Measurements from ENCODE around the gene SLC44A4. TPM values are rescaled to one million over a fixed set of nuclear protein-coding genes. Genes with fewer than 3 reads are reported as not detected.
A peak's percentile ranks its signal among the peaks of the same experiment; 100 is the strongest.
"Not testable (repeated sequence)": the region's sequence is repeated elsewhere in the genome, so short reads cannot be mapped to it uniquely, and the experiment has no call there.

Gene SLC44A4
- polyA plus RNA-seq, 1 donor from 2014 or later, result not detected

- not testable (repeated sequence) for H3K36me3 Mint-ChIP-seq, H3K9me3 Mint-ChIP-seq, H3K27me3 Mint-ChIP-seq
- H3K27ac Mint-ChIP-seq, result peak overlapping the region in 1 of 3 donors; percentile 54
- H3K4me1 Mint-ChIP-seq, result peaks cover 18 to 30% (median 20%) of the 10 kb centered on the region in 3 donors
- H3K4me3 Mint-ChIP-seq, result peak overlapping the region in 1 of 4 donors; percentile 59
These were observed 39.0 kb downstream of the SLC44A4 start for GRCh38 chr6:31839779-31840126.

- H3K9me3 Mint-ChIP-seq, result no peaks in the 10 kb centered on the region
- H3K4me1 Mint-ChIP-seq, result peaks cover 17 to 31% (median 28%) of the 10 kb centered on the region in 3 donors
- H3K4me3 Mint-ChIP-seq, result peak overlapping the region in 3 of 4 donors; percentile 26 to 76 (median 59)
- H3K27me3 Mint-ChIP-seq, result no peaks in the 10 kb centered on the region
- H3K36me3 Mint-ChIP-seq, result peaks cover 2% of the 10 kb centered on the region
- peak overlapping the region in 2 of 3 donors; percentile 39 to 54 for H3K27ac Mint-ChIP-seq
These were observed 39.8 kb downstream of the SLC44A4 start for GRCh38 chr6:31838968-31839367.

- Mint-ChIP-seq H3K4me1 (peaks cover 18 to 31% (median 28%) of the 10 kb centered on the region in 3 donors), H3K27ac (peak overlapping the region in 2 of 3 donors; percentile 98 to 99), H3K4me3 (peak overlapping the region in 3 of 4 donors; percentile 95 to 97 (median 95))
- H3K27me3 Mint-ChIP-seq, H3K9me3 Mint-ChIP-seq, H3K36me3 Mint-ChIP-seq: not testable (repeated sequence)
These were observed 40.7 kb downstream of the SLC44A4 start for GRCh38 chr6:31838114-31838553.

DNA sequence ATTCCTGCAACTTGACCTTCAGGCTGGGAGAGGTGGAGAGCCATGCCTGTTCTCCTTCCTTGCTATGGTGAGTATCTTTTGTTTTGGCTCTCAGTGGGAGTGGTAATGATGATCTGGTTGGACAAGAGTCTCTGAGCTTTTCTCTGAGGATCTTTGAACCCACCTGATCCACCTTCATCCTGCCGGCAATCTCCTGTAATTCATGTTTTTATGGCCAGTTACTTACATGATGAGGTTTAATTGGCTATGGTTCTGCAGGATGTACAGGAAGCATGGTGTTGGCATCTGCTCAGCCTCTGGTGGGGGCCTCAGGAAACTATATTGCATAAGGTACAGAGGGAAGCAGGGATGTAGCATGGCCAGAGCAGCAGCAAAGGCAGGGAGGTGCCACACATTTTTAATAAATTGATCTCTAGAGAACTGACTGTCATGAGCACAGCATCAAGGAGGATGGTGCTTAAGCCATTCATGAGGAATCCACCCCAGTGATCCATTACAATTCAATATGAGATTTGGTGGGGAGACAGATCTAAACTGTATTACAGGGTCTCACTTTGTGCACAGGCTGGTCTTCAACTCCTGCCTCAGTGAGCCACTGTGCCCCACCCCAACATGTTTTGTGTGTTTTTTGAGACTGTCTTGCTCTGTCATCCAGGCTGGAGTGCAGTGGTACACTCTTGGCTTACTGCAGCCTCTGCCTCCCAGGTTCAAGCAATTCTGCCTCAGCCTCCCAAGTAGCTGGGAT, 41.3 kb downstream of the SLC44A4 start:
- Mint-ChIP-seq H3K27me3 (no peaks in the 10 kb centered on the region), H3K9me3 (no peaks in the 10 kb centered on the region), H3K4me3 (peak overlapping the region; percentile 95 to 98 (median 96)), H3K36me3 (peaks cover 2% of the 10 kb centered on the region), H3K4me1 (peaks cover 22 to 34% (median 34%) of the 10 kb centered on the region in 3 donors), H3K27ac (peak overlapping the region; percentile 98 to 100 (median 99))

- no peaks in the 10 kb centered on the region for H3K9me3 Mint-ChIP-seq
- H3K36me3 Mint-ChIP-seq, result peaks cover 2% of the 10 kb centered on the region
- peak overlapping the region; percentile 98 to 100 (median 99) for H3K27ac Mint-ChIP-seq
- no peaks in the 10 kb centered on the region for H3K27me3 Mint-ChIP-seq
- H3K4me1 Mint-ChIP-seq, result peaks cover 22 to 34% (median 34%) of the 10 kb centered on the region in 3 donors
- H3K4me3 Mint-ChIP-seq, result peak overlapping the region; percentile 95 to 98 (median 96)
These were observed 42.1 kb downstream of the SLC44A4 start for GRCh38 chr6:31836474-31837368.

- H3K27ac Mint-ChIP-seq, result peak overlapping the region; percentile 98 to 100 (median 99)
- H3K27me3 Mint-ChIP-seq, result no peaks in the 10 kb centered on the region
- H3K4me3 Mint-ChIP-seq, result peak overlapping the region; percentile 95 to 98 (median 96)
- peaks cover 23 to 36% (median 34%) of the 10 kb centered on the region in 3 donors for H3K4me1 Mint-ChIP-seq
- H3K9me3 Mint-ChIP-seq, result no peaks in the 10 kb centered on the region
- peaks cover 2% of the 10 kb centered on the region for H3K36me3 Mint-ChIP-seq
These were observed 42.7 kb downstream of the SLC44A4 start for GRCh38 chr6:31836047-31836473.

GRCh38 chr6:31834367-31835250, 44.2 kb downstream of the SLC44A4 start:
- no peaks in the 10 kb centered on the region for H3K9me3 Mint-ChIP-seq
- peak overlapping the region; percentile 98 to 100 (median 99) for H3K27ac Mint-ChIP-seq
- H3K36me3 Mint-ChIP-seq, result peaks cover 2% of the 10 kb centered on the region
- peak overlapping the region; percentile 95 to 98 (median 96) for H3K4me3 Mint-ChIP-seq
- H3K4me1 Mint-ChIP-seq, result peaks cover 30 to 41% (median 40%) of the 10 kb centered on the region in 3 donors
- no peaks in the 10 kb centered on the region for H3K27me3 Mint-ChIP-seq

- Mint-ChIP-seq H3K9me3 (no peaks in the 10 kb centered on the region), H3K36me3 (no peaks in the 10 kb centered on the region), H3K4me1 (peaks cover 22 to 32% (median 30%) of the 10 kb centered on the region in 3 donors), H3K4me3 (peak overlapping the region; percentile 91 to 97 (median 96)), H3K27ac (peak overlapping the region in 1 of 3 donors; percentile 83), H3K27me3 (no peaks in the 10 kb centered on the region)
These were observed 47.2 kb downstream of the SLC44A4 start for GRCh38 chr6:31831350-31832215.

DNA sequence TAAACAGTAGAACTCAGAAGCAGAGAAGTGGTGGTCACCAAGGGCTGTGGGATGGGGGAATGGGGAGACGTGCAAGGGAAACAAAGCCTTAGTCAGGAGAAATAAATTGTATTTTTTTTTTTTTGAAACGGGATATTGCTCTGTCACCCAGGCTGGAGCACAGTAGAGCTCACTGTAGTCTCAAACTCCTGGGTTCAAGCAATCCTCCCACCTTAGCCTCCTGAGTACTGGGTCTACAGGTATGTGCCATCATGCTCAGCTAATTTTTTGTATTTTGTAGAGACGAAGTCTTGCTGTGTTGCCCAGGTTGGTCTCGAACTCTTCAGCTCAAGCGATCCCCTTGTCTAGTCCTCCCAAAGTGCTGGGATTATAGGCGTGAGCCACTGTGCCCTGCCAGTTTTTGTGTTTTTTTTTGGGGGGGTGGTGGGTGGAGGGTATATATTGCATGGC, 47.9 kb downstream of the SLC44A4 start:
- H3K27ac Mint-ChIP-seq, result peak overlapping the region; percentile 82 to 95 (median 83)
- no peaks in the 10 kb centered on the region for H3K27me3 Mint-ChIP-seq
- H3K4me3 Mint-ChIP-seq, result peak overlapping the region; percentile 91 to 97 (median 96)
- peaks cover 17 to 31% (median 23%) of the 10 kb centered on the region in 3 donors for H3K4me1 Mint-ChIP-seq
- H3K36me3 Mint-ChIP-seq, result no peaks in the 10 kb centered on the region
- no peaks in the 10 kb centered on the region for H3K9me3 Mint-ChIP-seq

DNA sequence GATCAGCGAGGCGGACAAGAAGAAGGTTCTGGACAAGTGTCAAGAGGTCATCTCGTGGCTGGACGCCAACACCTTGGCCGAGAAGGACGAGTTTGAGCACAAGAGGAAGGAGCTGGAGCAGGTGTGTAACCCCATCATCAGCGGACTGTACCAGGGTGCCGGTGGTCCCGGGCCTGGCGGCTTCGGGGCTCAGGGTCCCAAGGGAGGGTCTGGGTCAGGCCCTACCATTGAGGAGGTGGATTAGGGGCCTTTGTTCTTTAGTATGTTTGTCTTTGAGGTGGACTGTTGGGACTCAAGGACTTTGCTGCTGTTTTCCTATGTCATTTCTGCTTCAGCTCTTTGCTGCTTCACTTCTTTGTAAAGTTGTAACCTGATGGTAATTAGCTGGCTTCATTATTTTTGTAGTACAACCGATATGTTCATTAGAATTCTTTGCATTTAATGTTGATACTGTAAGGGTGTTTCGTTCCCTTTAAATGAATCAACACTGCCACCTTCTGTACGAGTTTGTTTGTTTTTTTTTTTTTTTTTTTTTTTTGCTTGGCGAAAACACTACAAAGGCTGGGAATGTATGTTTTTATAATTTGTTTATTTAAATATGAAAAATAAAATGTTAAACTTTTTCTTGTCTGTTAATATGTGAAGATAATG, 49.0 kb downstream of the SLC44A4 start:
- Mint-ChIP-seq H3K27me3 (no peaks in the 10 kb centered on the region), H3K27ac (peak overlapping the region; percentile 82 to 95 (median 83))

GRCh38 chr6:31827286-31828079, 51.3 kb downstream of the SLC44A4 start, which contains the start of gene HSPA1B:
HSPA1B (plus strand) TSS chr6:31827738; CDS start chr6:31827951, 213 bp downstream.
- Mint-ChIP-seq H3K4me1 (peaks cover 20 to 30% (median 22%) of the 10 kb centered on the region in 3 donors), H3K27ac (peak within 1 kb of the TSS; percentile 78 to 98 (median 93)), H3K27me3 (no peaks in the 10 kb centered on the region), H3K4me3 (peak within 1 kb of the TSS; percentile 92 to 99 (median 96)), H3K9me3 (no peaks in the 10 kb centered on the region), H3K36me3 (no peaks in the 10 kb centered on the region)

More for the DNA sequence above, 49.0 kb downstream of the SLC44A4 start:
- Mint-ChIP-seq H3K4me1 (peaks cover 17 to 27% (median 24%) of the 10 kb centered on the region in 3 donors), H3K9me3 (no peaks in the 10 kb centered on the region), H3K36me3 (no peaks in the 10 kb centered on the region), H3K4me3 (peak overlapping the region; percentile 91 to 97 (median 96))

GRCh38 chr6:31826793-31827285, 52.0 kb downstream of the SLC44A4 start:
- peak overlapping the region; percentile 92 to 99 (median 96) for H3K4me3 Mint-ChIP-seq
- no peaks in the 10 kb centered on the region for H3K9me3 Mint-ChIP-seq
- peak overlapping the region; percentile 78 to 98 (median 93) for H3K27ac Mint-ChIP-seq
- H3K27me3 Mint-ChIP-seq, result no peaks in the 10 kb centered on the region
- peaks cover 25 to 33% (median 27%) of the 10 kb centered on the region in 3 donors for H3K4me1 Mint-ChIP-seq
- no peaks in the 10 kb centered on the region for H3K36me3 Mint-ChIP-seq

Data from IgD-negative memory B cell (primary cell).